T1000 (cell line): ENCODE data around the gene WFDC1.

Experiments used
- DNase-seq: peaks from one replicate; lab custom pipeline; 2025; ENCODE audit warnings: mixed read lengths; lab: John Stamatoyannopoulos, UW

WFDC1 gene

DNA sequence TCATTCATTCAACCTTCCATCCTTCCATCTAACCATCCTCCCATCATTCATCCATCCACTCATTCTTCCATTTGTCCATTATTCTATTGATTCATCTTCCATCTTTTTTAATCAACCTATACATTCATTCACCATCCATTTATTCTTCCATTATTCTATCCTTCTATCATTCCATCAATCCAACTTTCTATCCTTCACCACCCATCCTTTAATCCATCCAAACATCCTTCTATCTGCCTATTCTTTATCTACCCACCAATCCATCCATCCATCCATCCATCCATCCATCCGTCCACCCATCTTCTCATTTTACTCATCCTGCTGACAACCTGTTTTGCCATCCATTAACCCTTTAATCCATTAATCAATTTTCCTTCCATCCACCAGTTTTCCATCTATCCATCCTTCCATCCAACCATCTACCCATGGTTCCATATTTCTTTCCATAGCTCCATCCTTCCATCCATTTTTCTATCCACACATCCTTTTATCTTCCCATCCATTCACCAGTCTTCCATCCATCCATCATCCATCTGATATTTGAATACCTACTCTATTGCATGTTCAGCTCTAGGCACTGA, 21.8 kb upstream of the WFDC1 start:
- no peak for DNase-seq

DNA sequence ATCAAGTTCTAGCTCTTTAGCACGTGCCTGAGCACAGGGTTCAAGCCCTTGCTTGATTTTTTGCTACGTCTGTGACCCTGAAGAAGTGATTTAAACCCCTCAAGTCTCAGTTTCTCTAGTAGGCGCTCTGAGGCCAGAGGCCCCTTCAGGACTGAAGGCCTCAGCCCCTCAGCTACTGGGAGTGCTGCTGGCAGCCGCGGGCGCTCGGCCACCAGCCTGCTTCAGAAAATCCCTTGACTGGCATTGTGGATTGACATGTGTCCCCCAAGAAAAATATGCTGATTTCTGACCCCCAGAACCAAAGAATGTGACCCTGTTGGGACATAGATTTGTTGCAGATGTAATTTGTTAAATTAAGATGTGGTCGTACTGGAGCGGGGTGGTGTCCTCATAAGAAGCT, 20.2 kb upstream of the WFDC1 start:
- DNase-seq: no peak

DNA sequence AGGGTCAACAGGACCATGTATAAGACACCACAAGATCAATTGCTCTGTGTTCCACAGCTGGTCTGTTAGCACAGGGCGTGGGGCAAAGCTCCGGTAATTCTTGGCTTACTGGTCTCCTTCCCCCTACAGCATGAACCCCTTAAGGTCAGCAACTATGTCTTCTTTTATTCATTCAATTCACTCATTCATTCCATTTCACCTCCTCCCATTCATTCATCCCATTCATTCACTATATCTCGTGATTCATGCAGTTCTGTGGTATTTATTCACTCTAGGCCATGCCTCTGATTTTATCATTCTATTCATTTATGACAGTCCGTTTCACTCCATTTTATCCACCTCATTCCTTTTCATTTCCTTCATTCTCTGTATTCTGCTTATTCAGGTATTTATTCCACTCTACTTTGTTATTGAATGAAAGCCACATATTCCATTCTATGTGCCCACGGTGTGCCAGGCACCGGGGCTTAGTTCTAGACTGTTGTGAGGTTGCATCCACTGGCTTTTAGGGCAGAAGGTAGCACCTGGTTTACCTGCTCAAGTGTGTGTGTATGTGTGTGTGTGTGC, 19.0 kb upstream of the WFDC1 start:
- DNase-seq: no peak

DNA sequence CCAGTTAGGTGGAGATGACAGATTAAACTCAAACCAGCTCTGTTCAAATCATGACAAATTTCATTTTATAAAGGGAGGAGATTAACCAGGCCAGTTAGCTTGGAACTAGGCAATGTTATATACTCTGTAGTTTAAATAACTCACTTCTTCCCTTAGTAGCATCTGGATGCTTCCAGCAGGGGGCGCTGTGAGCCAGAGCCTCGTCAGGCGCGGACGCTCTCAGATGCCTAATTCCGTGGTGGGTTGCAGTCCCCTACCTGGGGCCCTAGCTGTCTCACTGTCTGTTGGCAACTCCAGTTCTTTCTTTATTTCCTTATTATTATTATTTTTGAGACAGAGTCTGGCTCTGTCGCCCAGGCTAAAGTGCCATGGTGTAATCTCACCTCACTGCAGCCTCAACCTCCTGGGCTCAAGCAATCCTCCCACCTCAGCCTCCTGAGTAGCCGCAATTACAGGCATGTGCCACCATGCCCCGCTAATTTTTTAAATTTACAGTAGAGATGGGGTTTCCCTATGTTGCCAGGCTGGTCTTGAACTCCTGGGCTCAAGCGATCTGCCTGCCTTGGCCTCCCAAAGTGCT, 17.3 kb upstream of the WFDC1 start:
- DNase-seq: no peak

DNA sequence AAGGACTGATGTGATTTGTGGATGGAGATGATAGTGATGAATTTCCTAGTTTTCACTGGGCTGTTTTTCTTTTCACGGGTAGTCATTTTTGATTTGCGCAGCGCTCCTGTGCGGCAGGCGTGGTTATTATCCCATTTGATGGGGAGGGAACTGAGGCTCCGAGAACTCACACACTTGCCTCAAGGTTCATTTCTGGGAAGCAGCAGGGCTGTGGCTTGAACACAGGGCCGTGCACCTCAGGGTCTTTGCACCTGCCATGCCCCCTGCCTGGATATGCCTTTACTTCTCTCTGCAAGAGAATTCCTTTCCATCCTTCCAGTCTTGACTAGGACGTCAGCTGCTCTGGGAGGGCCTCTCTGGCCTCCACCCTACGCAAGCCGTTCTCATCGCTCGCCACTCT, 16.3 kb upstream of the WFDC1 start:
- DNase-seq: no peak

DNA sequence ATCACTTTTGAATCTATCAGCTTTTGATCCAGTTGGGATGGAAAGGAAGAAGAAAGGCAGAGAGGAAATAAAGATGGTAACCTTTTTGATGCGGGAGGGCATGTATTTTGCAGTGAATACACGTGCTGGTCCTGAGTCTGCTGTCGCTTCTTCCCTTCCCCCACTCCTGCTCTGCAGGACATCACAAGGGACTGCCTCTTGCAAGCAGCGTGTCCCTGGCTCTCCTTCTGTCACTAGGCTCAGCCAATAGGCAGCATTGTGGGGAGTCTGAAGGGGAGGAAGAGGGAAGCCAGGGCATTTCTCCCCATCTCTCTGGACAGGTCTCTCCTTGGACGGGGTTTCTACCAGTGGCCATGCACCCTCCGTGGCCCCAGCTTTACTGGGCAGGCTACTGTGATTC, 15.7 kb upstream of the WFDC1 start:
- DNase-seq: no peak

DNA sequence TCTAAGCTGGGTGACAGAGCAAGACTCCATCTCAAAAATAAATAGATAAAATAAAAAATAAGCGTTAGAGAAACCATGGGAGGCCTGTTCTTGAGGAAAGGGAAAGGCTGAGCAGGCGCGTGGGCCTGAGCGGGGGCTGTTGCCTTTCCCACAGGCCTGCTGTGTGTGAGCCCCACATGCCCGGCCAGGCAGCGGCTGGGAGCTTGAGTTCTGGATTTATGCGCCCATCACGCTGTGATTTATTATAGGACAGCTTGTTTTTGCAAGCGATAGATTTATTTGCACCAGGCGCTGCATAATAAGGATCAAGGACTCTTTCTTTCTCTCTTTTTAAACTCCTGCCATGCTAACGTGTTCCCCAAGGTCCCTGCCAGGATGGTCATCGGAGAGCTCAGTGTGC, 14.8 kb upstream of the WFDC1 start:
- no peak for DNase-seq

DNA sequence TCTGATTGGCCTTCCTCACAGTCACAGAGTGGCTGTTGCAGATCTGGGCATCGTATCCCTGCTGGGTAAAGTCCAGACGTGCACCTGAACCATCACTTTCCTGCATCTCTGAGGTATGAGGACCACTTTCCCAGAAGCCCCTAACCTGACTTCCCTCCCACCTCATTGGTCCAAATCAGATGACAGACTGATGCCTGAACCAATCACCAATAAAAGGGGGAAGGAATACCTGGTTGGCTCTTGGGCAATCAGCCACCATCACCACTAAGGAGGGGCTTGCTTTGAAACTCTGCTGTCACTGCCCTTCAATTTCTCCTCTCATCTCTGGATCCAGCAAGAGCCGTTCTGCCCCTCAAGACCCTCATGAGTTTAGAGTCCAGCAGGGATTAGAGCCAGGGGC, 13.6 kb upstream of the WFDC1 start:
- DNase-seq: no peak

DNA sequence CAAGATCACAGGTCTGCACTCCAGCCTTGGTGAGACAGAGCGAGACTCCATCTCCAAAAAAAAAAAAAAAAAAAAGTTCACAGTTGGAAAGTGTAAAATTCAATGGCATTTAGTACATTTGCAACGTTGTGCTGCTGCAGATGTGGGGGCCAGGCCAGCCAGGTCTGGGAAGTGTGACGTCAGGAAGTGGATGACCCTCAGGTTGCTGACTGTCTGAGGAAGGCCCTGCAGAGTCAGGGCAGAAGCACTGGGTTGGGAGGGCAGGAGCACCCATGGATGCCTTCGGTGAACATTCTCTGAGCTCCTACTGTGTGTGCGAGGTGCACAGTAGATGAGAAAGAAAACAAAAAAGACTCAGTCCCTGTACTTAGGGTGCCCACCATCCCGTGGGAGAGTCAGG, 12.1 kb upstream of the WFDC1 start:
- DNase-seq: no peak

DNA sequence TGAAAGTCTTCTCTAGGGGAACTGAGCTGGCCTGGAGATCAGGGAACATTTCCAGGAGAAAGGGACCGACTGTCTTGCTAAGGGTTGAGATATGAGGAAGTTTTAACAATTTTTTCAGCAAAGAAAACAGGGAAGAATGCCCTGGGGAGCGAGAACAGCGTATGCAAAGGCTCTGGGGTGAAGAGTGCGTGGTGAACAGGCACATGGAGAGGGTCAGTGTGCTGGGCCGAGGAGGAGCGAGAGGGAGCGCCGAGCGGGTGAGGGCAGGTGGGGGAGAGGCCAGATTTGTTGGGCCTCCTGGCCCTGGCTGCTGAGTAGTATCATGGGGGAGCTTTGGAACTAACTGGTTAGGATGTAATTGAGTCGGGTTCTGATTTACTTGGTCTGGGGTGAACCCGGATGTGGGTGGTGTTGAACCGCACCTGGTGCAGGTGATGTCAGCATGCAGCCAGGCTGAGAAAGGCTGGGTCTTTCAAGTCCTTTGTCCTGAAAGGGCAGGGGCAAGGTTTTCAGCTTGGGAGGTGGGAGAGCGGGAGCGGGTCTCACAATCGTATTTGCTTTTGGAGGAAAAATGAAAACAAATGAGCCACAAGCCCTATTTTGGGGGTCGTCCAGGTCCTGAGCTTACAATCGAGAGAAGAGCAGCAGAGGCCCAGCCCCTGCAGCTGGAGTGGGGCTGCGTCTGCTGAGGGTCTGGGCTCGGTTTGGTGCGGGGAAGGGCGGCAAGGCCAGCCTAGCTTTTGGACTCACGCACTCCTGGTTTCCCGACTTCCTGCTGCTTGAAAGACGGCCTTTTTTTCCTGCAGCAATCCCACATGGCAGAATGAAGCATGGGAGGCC, 11.1 kb upstream of the WFDC1 start:
- DNase-seq: no peak

DNA sequence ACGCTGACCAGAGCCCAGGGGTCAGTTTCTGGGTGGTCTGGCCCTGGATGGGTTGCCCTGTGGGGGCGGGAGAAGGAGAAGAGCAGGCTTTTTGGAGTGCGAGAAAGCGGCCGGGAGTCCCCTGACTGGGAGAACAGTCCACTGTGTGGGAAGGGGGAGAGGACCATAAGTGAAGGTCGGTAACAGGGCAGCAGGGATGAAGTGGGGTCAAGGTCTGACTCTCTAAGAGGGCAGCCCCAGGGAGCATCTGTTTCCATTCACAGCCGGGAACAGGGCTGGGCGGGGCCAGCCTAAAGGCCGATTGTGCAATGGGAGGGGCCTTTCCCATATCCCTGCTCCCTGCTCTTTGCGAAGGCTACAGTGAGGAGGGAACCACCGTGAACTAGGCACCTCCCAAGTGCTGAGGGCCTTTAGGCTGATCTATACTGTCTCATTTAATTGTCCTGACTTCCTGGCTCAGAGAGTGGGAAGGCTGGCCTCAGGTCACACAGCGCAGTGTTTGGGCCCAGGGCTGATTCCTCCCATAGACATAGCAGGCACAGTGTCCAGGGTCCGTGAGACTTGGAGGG, 10.4 kb upstream of the WFDC1 start:
- DNase-seq: no peak

DNA sequence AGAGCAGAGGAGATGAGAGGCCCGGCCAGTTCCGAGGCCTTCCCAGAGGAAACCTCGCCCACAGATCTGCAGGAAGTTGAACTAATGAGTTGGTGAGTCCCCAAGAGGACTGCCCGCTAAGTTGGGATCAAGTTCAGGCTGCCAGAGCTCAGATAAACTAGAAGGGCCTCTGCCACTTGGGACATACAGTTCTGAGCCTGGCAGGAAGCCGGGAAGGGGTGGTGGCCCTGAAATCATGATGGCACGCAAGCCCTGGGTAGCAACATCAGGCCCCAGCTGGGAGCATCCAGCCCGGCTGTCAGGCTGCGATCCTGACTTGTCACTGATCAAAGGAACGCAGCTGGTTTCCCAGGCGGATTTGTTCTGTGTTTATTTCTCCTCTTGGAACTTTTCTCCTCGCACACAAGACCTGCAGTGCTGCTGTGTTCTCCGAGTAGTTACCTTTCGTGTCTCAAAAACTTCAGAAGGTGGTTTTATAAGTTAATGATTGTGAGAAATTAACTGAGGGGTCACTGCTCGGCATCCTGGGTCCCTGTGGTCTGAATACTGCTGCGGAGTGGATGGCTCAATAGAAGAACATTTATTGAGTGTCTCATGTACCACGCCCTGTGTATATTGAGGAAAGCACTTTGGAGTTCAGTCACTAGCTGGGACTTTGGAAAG, 8.0 kb upstream of the WFDC1 start:
- DNase-seq: no peak

DNA sequence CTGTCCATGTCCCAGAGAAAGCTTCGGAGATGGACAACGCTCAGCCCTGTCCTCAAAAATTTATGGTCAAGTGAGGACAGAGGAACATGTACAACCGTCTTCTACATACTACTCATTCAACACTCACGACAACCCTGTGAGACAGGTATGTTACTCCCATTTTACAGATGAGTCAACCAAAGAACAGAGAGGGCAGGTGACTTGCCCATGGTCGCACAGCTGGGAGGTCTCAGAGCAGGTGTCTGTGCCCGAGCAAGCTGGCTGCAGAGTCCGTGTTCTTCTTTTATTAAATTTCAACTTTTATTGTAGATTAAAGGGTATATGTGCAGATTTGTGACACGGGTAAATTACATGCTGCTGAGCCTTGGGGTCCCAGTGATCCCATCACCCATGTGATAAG, 5.8 kb upstream of the WFDC1 start:
- no peak for DNase-seq

DNA sequence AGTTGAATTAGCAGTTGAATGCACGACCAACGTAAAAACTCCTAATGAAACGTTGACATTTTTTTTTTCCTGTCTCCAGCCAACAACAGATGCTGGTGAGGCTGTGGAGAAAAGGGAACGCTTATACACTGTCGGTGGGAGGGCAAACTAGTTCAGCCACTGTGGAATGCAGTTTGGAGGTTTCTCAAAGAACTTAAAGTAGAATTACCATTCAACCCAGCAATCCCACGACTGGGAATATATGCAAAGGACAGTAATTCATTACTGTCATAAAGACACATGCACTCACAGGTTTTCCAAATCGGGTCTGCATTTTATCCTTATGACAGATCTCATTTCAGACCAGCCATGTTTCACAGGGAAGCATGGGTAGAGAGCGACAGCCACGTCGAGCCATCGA, 3.5 kb upstream of the WFDC1 start:
- no peak for DNase-seq

DNA sequence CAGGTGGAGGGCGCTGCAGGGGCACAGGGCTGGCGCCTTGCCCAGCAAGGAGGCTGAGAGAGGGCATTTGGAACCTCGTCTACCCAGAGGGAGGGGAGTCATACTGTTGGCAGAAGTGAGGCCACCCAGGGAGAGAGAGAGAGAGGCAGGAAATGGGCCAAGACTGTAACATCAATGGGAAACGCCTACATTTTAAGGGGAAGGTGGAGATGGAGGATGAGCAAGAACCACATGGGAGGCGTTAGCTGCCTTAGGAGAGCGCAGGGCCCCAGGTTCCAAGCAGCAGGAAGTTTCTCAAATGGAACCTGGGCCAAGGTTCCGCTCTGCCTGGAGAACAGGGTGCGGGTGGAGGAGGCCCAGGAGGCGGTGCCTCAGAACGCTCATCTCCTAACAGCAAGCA, 2.7 kb upstream of the WFDC1 start:
- no peak for DNase-seq

DNA sequence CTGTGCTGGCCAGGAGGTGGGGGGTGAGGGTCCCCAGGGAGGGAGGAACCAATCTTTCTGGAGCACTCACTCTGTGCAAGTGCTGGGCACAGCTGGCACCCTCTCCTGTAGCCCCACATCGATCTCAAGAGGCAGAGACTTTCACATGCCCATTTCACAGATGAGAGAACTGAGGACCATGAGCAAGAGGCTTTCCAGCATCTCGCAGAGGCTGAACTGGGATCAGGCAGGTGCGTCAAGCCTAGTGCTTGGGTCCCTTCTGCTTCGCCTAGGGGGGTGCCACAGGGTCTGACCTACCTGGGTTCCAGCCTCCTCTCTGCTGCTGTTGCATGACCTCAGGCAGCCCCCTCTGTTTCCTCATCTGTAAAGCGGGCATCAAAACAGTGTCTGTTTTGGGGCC, 1.3 kb upstream of the WFDC1 start:
- DNase-seq: no peak

DNA sequence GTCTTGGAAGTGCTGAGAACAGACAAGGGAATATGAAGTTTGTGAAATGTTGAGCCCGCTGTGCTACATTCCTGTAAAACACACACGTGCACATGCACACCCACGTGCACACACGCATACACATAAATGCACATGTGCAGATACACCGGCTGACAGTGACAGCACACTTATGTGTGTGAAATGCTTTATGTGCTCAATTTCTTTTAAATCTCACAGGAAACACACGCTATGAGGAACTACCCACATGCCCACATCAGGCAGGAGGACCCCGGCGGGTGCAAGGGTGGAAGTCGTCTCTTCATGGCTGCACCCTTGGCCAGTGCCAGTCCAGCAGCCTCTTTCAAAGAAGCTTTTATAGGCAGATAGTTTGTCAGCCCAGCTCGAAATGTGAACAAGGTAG, 561 bp upstream of the WFDC1 start:
- no peak for DNase-seq

DNA sequence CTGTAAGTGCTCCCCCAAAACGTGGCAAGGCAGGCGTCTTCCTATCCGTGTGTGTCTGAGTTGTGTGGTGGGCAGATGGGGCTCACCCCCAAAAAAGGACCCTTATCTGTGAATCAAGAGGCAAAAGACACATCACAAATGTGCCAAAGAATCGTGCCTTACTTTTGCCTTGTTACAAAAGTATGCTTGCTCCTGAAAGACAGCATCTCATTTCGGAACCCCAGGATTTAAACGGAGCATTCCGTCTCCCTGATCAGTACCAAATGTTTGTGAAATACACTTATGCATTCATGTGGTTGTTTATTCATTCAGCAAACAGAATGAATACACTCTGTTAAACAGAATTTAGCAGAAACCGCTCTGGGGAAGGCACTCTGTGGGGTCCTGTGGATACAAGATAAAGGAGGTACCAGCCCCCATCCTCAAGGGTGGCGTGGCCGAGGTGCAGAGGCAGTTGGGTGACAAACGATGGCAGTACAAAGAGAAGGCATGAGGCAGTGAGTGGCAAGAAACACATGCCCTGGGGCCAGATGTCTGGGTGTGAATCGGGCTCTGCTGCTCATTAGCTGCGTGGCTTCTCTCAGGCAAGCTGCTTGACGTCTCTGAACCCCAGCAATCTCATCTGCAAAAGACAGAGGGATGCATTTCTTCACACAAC, 654 bp downstream of the WFDC1 start:
- no peak for DNase-seq

DNA sequence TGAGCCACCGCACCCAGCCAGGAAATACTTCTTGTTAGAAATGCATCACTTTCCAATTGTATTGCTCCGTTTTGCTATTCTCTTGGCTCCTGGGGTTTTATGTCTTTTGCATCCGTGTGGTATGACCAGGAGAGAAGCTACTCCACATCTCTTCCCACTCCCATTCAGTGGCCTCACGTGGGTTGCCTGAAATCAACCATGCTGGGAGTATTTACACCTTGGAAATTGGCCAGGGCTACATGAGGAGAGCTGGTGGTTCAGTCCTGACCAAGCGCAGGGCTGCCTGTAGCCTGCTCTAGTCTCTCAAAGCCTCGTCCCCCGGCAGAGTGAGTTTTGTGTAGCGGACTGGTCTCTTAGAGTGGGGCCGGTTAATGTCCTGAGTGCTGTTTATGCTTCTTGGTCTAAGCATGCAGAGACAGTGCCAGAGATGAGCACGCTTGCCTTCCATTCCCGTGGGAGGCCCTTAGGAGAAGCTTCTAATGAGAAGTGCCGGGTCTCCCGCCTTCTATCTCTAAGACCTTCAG, 3.8 kb downstream of the WFDC1 start:
- no peak for DNase-seq

DNA sequence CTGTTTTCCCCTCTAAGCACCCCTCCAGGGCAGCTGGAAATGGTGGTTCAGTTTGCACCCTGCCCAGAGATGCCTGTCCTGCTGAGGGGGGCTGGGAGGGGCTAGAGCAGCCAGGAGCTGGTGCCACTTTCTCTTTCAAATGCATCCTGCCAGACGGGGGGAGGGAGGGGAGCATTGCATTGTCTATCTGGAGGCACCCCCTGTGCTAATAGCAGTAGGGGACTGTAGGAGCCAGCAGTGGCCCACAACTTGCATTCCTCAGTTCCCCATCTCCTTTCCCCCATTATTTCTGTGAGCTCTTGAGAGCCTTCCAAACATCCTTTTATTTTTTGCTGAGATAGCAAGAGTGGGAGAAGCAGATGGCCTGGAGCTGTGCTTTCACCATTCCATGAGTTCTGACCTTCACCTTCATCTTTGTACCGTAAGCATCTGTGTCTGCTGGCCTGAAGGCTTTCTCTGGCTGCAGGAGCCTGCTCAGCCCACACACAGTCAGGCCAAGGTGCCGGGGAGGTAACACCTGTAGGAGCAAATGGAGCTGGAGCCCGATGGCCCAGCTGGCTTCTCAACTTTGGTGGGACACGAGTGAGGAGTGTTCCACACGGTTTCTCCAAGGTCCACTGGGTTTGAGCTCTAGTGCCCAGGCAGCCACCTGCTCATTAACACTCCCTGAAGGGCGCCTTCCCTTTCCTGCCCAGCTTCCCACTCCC, 5.2 kb downstream of the WFDC1 start:
- DNase-seq: no peak
